ACHN (cell line): ENCODE data around the gene EID1.
A peak's percentile ranks its signal among the peaks of the same experiment; 100 is the strongest.
"Not testable (repeated sequence)": the region's sequence is repeated elsewhere in the genome, so short reads cannot be mapped to it uniquely, and the experiment has no call there.

Experiments used
- DNase-seq: peaks from one replicate; pipeline ENCODE4 v3.0.0-alpha.2; 2015
- in situ Hi-C: cut with HindIII; loops from 2 replicates; pipeline ENCODE4 v1.10.0; 2017; ENCODE audit warnings: low sequenced_read_pairs, low pct_ligation_motif_present, low pct_unique_long_range_greater_than_20kb

Gene EID1

GRCh38 chr15:48896869-48897814 lies 19.2 kb downstream of the EID1 start:
- in situ Hi-C loops, result no loop called here

GRCh38 chr15:48898032-48898431 lies 20.1 kb downstream of the EID1 start:
- in situ Hi-C loops, result no loop called here

More at GRCh38 chr15:48896869-48897814, 19.2 kb downstream of the EID1 start:
- DNase-seq, result no peak

DNA sequence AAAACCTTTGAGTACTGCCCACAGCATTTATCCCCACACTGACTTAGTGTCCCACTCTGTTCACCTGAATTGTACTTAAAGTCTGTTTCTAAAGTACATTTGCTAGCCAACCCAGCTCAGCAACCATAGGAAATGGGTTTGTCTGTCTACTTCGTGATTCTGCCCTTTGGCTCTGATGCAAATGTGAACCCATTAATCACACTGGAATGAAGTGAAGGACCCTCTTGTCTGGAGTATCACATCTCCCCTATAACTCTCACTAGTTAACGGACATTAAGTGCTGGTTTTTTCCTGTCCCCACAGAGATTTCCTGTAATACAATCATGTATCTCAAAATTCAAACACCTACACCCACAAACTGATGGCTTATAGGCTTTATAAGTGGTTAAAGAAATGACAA lies 20.5 kb downstream of the EID1 start:
- DNase-seq, result no peak
- in situ Hi-C loops, result no loop called here

More at GRCh38 chr15:48898032-48898431, 20.1 kb downstream of the EID1 start:
- no peak for DNase-seq

DNA sequence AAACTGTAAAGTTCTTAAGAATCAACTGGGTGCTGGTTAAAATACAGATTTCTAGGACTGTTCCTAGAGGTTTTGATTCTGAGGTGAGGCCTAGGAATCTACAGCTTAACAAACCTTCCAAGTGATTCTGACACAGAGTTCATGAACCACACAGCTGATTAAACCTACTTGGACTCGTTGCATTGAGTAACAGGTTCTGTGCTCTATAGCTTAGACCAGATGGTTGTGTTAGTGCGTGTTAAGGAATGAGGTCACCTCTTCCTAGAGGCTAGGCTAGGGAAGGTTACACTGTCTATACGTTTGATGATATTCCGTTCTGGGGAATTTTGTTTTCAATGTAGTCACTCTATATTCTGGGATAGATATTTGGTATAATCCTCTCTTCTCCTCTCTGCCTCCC lies 21.9 kb downstream of the EID1 start:
- in situ Hi-C loops, result no loop called here
- no peak for DNase-seq

- in situ Hi-C loops, result no loop called here
- no peak for DNase-seq
These were observed 26.8 kb downstream of the EID1 start for GRCh38 chr15:48904758-48905157.

GRCh38 chr15:48905216-48905615 lies 27.3 kb downstream of the EID1 start:
- no peak for DNase-seq
- in situ Hi-C loops, result no loop called here

DNA sequence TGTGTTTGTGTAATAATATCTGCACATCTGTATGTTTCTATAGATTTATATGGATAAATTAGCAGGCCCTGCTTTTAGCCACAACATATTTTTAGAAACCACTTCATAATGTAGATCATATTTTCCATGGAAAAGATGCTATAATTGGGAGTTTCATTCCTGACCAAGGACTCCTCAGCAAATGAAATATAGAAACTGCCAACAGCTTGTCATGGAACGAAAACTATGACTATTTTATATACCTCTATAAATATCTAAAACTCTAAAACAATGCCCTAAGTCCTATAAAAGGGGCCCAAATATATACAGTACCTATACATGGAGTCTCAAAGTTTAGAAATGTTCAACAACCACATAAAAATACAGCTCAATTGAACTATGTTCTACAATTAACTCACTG lies 27.9 kb downstream of the EID1 start:
- DNase-seq, result no peak
- in situ Hi-C loops, result no loop called here

DNA sequence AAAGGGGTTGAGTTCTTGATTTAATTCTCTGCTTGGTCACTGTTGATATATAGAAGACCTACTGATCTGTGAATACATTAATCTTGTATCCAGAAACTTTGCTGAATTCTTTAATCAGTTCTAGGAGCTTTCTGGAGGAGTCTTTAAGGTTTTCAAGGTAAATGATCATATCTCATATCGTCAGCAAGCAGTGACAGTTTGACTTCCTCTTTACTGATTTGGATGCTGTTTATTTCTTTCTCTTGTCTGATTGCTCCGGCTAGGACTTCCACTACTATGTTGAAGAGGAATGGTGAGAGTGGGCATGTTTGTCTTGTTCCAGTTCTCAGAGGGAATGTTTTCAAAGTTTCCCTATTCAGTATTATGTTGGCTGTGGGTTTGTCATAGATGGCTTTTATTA lies 31.4 kb downstream of the EID1 start:
- in situ Hi-C loops, DNase-seq: not testable (repeated sequence)

DNA sequence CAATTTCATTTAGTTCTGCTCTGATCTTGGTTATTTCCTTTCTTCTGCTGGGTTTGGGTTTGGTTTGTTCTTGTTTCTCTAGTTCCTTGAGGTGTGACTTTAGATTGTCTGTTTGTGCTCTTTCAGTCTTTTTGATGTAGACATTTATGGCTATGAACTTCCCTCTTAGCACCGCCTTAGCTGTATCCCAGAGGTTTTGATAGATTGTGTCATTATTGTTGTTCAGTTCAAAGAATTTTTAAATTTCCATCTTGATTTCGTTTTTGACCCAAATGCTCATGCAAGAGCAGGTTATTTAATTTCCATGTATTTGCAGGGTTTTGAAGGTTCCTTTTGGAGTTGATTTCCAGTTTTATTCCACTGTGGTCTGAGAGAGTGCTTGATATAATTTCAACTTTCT lies 32.6 kb downstream of the EID1 start:
- in situ Hi-C loops, DNase-seq: not testable (repeated sequence)

DNA sequence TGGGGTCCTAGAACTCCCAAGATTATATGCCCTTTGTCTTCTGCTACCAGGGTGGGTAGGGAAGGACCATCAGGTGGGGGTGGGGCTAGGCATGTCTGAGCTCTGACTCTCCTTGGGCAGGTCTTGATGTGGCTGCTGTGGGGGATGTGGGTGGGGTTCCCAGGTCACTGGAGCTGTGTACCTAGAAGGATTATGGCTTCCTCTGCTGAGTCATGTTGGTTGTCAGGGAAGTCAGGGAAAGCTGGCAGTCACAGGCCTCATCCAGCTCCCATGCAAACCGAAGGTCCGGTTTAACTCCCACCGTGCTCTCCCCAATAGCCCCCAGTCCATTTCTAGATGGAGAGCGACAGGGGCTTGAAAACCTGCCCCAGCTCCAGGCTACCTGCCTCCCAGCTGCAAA lies 35.2 kb downstream of the EID1 start:
- no peak for DNase-seq
- in situ Hi-C loops, result no loop called here

GRCh38 chr15:48914717-48915116 lies 36.8 kb downstream of the EID1 start:
- DNase-seq, result peak; percentile 1
- in situ Hi-C loops, result no loop called here

DNA sequence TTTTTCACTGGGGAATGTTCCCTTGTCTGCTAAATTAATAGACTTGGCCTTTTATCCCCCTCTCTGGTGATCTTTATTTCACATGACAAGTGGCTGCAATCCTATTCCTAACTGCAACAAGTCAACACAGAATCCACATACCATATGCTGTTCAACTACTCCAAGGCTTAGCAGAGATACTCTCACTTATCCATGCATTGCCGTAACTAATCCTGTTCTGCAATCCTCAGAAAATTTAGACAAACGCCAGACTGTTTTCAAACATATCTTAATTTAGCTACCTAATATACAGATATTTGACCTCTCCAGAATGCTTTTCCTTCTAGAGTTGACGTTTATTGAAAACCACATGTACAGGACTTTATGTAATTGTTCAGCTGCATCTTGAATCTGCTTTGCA lies 37.9 kb downstream of the EID1 start:
- DNase-seq, result no peak
- in situ Hi-C loops, result no loop called here

- in situ Hi-C loops, result no loop called here
- no peak for DNase-seq
These were observed 38.8 kb downstream of the EID1 start for GRCh38 chr15:48916721-48917120.

GRCh38 chr15:48922046-48922445 lies 44.1 kb downstream of the EID1 start:
- DNase-seq, result no peak
- in situ Hi-C loops, result no loop called here

DNA sequence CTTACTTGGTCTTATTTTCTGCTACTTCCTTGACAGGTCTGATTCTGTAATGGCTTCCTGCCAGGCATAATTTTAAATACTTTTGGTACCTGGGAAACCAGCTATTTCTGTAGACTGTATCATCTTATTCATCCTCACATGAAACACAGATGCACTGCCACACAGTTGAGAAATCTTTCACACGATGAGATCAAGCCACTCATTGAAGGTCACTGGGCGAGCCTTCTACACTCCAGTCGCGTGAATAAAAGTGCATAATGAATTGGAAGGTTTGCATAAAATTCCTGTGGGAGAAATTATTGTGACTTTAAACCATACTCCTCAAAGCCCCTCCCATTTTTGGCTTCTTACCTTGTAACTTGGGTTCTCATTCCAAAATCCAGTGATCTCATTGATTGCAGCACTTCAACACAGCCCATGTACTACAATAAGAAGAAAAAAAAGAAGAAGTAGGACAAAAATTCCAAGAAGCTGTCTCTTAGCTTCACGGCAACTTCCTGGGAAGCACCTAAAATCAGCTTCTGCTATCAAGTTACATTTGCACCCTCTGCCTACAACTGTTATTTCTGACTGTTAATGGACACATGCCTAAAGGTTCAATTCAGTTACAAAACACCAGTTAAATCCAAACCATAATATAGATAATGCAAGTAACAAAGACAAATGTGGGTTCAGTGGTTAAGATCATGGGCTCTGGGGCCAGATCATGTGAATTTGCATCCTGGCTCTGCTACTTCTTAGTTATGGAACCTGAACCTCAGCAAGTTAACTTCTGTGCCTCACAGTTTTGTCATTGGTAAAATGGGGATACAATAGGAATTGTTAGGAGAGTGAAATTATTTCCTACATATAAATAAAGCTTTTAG lies 46.8 kb downstream of the EID1 start:
- in situ Hi-C loops, result no loop called here
- no peak for DNase-seq

GRCh38 chr15:48925714-48926223 lies 47.8 kb downstream of the EID1 start:
- DNase-seq, result peak; percentile 75
- in situ Hi-C loops, result no loop called here

- no peak for DNase-seq
- in situ Hi-C loops, result no loop called here
These were observed 51.1 kb downstream of the EID1 start for GRCh38 chr15:48928877-48929538.

- in situ Hi-C loops, result no loop called here
- DNase-seq, result no peak
These were observed 51.7 kb downstream of the EID1 start for GRCh38 chr15:48929661-48930060.
